Measurements from ENCODE around the gene APMAP.

Gene APMAP

GRCh38 chr20:25022680-25023079 lies 30.1 kb upstream of the APMAP start:
- Histone ChIP-seq H3K27ac (peak overlapping the region; percentile 69), H3K4me2 (ENCODE audit: low read length) (no peak overlapping the region), H3K4me1 (peaks cover 7% of the 10 kb centered on the region), H3K79me2 (peaks cover 48% of the 10 kb centered on the region), H3K9ac (no peak overlapping the region), H3K9me3 (ENCODE audit: control insufficient read depth, low read length) (no peaks in the 10 kb centered on the region), H3K27me3 (ENCODE audit: control insufficient read depth, insufficient read depth, low read length) (no peaks in the 10 kb centered on the region), H3K36me3 (ENCODE audit: control insufficient read depth, insufficient read depth, low read length) (no peaks in the 10 kb centered on the region), H3K4me3 (ENCODE audit: low read depth, low read length) (no peak overlapping the region), H2AFZ (peak overlapping the region; percentile 70)
- TF ChIP-seq CTCF (IDR thresholded peaks at IDR 0.05) = no peak

- no peak for TF ChIP-seq CTCF (IDR thresholded peaks at IDR 0.05)
- H3K9me3 ChIP-seq (ENCODE audit: control insufficient read depth, low read length) = no peaks in the 10 kb centered on the region
- H3K27ac ChIP-seq = no peak overlapping the region
- H2AFZ ChIP-seq = no peak overlapping the region
- peaks cover 7% of the 10 kb centered on the region for H3K4me1 ChIP-seq
- H3K79me2 ChIP-seq = peaks cover 52% of the 10 kb centered on the region
- no peaks in the 10 kb centered on the region for H3K36me3 ChIP-seq (ENCODE audit: control insufficient read depth, insufficient read depth, low read length)
- no peaks in the 10 kb centered on the region for H3K27me3 ChIP-seq (ENCODE audit: control insufficient read depth, insufficient read depth, low read length)
- H3K4me2 ChIP-seq (ENCODE audit: low read length) = no peak overlapping the region
- H3K9ac ChIP-seq = no peak overlapping the region
- no peak overlapping the region for H3K4me3 ChIP-seq (ENCODE audit: low read depth, low read length)
Measured at GRCh38 chr20:25021336-25021735, 28.8 kb upstream of the APMAP start.

GRCh38 chr20:25020901-25021301 lies 28.4 kb upstream of the APMAP start:
- H3K4me2 ChIP-seq (ENCODE audit: low read length) = no peak overlapping the region
- peaks cover 7% of the 10 kb centered on the region for H3K4me1 ChIP-seq
- no peaks in the 10 kb centered on the region for H3K36me3 ChIP-seq (ENCODE audit: control insufficient read depth, insufficient read depth, low read length)

GRCh38 chr20:25020345-25020744 lies 27.8 kb upstream of the APMAP start:
- Histone ChIP-seq H3K4me3 (ENCODE audit: low read depth, low read length) (no peak overlapping the region), H2AFZ (no peak overlapping the region), H3K27ac (no peak overlapping the region), H3K4me1 (peaks cover 7% of the 10 kb centered on the region), H3K9ac (no peak overlapping the region), H3K27me3 (ENCODE audit: control insufficient read depth, insufficient read depth, low read length) (no peaks in the 10 kb centered on the region), H3K4me2 (ENCODE audit: low read length) (no peak overlapping the region), H3K9me3 (ENCODE audit: control insufficient read depth, low read length) (no peaks in the 10 kb centered on the region), H3K79me2 (peaks cover 42% of the 10 kb centered on the region), H3K36me3 (ENCODE audit: control insufficient read depth, insufficient read depth, low read length) (no peaks in the 10 kb centered on the region)
- no peak for TF ChIP-seq CTCF (IDR thresholded peaks at IDR 0.05)

More at GRCh38 chr20:25020901-25021301, 28.4 kb upstream of the APMAP start:
- Histone ChIP-seq H2AFZ (no peak overlapping the region), H3K27me3 (ENCODE audit: control insufficient read depth, insufficient read depth, low read length) (no peaks in the 10 kb centered on the region), H3K9ac (no peak overlapping the region), H3K27ac (no peak overlapping the region), H3K4me3 (ENCODE audit: low read depth, low read length) (no peak overlapping the region), H3K79me2 (peaks cover 48% of the 10 kb centered on the region), H3K9me3 (ENCODE audit: control insufficient read depth, low read length) (no peaks in the 10 kb centered on the region)
- no peak for TF ChIP-seq CTCF (IDR thresholded peaks at IDR 0.05)

GRCh38 chr20:25019381-25020155 lies 27.0 kb upstream of the APMAP start:
- Histone ChIP-seq H2AFZ (no peak overlapping the region), H3K4me2 (ENCODE audit: low read length) (no peak overlapping the region), H3K9ac (no peak overlapping the region), H3K79me2 (peaks cover 36% of the 10 kb centered on the region), H3K4me3 (ENCODE audit: low read depth, low read length) (no peak overlapping the region), H3K36me3 (ENCODE audit: control insufficient read depth, insufficient read depth, low read length) (no peaks in the 10 kb centered on the region), H3K9me3 (ENCODE audit: control insufficient read depth, low read length) (no peaks in the 10 kb centered on the region), H3K4me1 (peaks cover 7% of the 10 kb centered on the region), H3K27me3 (ENCODE audit: control insufficient read depth, insufficient read depth, low read length) (no peaks in the 10 kb centered on the region), H3K27ac (no peak overlapping the region)
- no peak for TF ChIP-seq CTCF (IDR thresholded peaks at IDR 0.05)

Data from parathyroid adenoma (tissue), 2 donors.